Brain microvascular endothelial cell (primary cell): ENCODE results near the gene TSPAN17.
A peak's percentile ranks its signal among the peaks of the same experiment; 100 is the strongest.

Experiments used
- DNase-seq: peaks from one replicate; pipeline ENCODE4 v3.0.0-alpha.2; 2020
- H3K27ac ChIP-seq: fragments of 250-450 bp; sonication (Bioruptor Pico); 2 replicates; pipeline ENCODE4 v1.5.1; 2020; ENCODE audit warnings: mild to moderate bottlenecking, moderate library complexity
- H3K27me3 ChIP-seq: fragments of 250-450 bp; sonication (Bioruptor Pico); replicated peaks from 2 replicates; pipeline ENCODE4 v1.5.1; 2020; ENCODE audit warnings: mild to moderate bottlenecking
- H3K36me3 ChIP-seq: fragments of 250-450 bp; sonication (Bioruptor Pico); replicated peaks from 2 replicates; pipeline ENCODE4 v1.5.1; 2020; ENCODE audit warnings: mild to moderate bottlenecking
- H3K4me3 ChIP-seq: 2 replicates; pipeline ENCODE4 v1.5.1; 2011; ENCODE audit warnings: low read depth, mild to moderate bottlenecking, control low read depth, low read length, moderate library complexity
- CTCF ChIP-seq: IDR thresholded peaks from 2 replicates; pipeline ENCODE4 v1.5.1; 2011; ENCODE audit warnings: low read depth, mild to moderate bottlenecking, moderate library complexity, low read length, control low read depth, inconsistent platforms; ENCODE audit errors: missing control alignments
- in situ Hi-C: cut with HindIII; loops from 2 replicates; pipeline ENCODE4 v1.10.0; 2017; ENCODE audit warnings: low sequenced_read_pairs, low pct_ligation_motif_present

The TSPAN17 gene

GRCh38 chr5:176646707-176647029 lies 616 bp upstream of the TSPAN17 start:
- no peak for DNase-seq
- Histone ChIP-seq H3K27me3 (no peaks in the 10 kb centered on the region), H3K36me3 (no peaks in the 10 kb centered on the region), H3K4me3 (peak overlapping the region; percentile 50), H3K27ac (peak overlapping the region; percentile 47)
- in situ Hi-C loops = no loop called here
- TF ChIP-seq CTCF = no peak

- no peaks in the 10 kb centered on the region for H3K27me3 ChIP-seq
- in situ Hi-C loops = no loop called here
- H3K4me3 ChIP-seq = peak overlapping the region; percentile 80
- TF ChIP-seq CTCF = no peak
- DNase-seq = no peak
- H3K27ac ChIP-seq = no peak overlapping the region
- peaks cover 3% of the 10 kb centered on the region for H3K36me3 ChIP-seq
Observed at GRCh38 chr5:176647843-176648473, 674 bp downstream of the TSPAN17 start.

- Histone ChIP-seq H3K36me3 (peaks cover 5% of the 10 kb centered on the region), H3K27me3 (no peaks in the 10 kb centered on the region), H3K4me3 (peak overlapping the region; percentile 80), H3K27ac (no peak overlapping the region)
- in situ Hi-C loops = no loop called here
- no peak for TF ChIP-seq CTCF
- no peak for DNase-seq
Observed at GRCh38 chr5:176648474-176649194, 1.4 kb downstream of the TSPAN17 start.

GRCh38 chr5:176650354-176650884 lies 3.1 kb downstream of the TSPAN17 start:
- in situ Hi-C loops = no loop called here
- TF ChIP-seq CTCF = no peak
- no peak for DNase-seq

GRCh38 chr5:176651472-176651980 lies 4.2 kb downstream of the TSPAN17 start:
- Histone ChIP-seq H3K36me3 (peaks cover 5% of the 10 kb centered on the region), H3K27ac (no peak overlapping the region), H3K27me3 (no peaks in the 10 kb centered on the region), H3K4me3 (no peak overlapping the region)
- TF ChIP-seq CTCF = no peak
- in situ Hi-C loops = no loop called here
- no peak for DNase-seq

More at GRCh38 chr5:176650354-176650884, 3.1 kb downstream of the TSPAN17 start:
- Histone ChIP-seq H3K27ac (no peak overlapping the region), H3K27me3 (no peaks in the 10 kb centered on the region), H3K36me3 (peaks cover 5% of the 10 kb centered on the region), H3K4me3 (no peak overlapping the region)
